Skeletal muscle cell (primary cell): ENCODE measurements around the gene ADAM21.
"Not testable (repeated sequence)": the region's sequence is repeated elsewhere in the genome, so short reads cannot be mapped to it uniquely, and the experiment has no call there.

Source experiments
- DNase-seq: peaks from one replicate; pipeline ENCODE4 v3.0.0-alpha.2; 2010; ENCODE audit warnings: low read depth
- H3K4me3 ChIP-seq: 2 replicates; pipeline ENCODE4 v1.5.1; 2011; ENCODE audit warnings: low read depth, mild to moderate bottlenecking, control low read depth, low read length, moderate library complexity

Gene ADAM21

GRCh38 chr14:70451874-70452273 is at the start of gene ADAM21:
TSS of gene ADAM21 (plus strand) at chr14:70452174. CDS start at chr14:70457500, 5,326 bp downstream.
- H3K4me3 ChIP-seq: no peak within 1 kb of the TSS
- no peak for DNase-seq

- not testable (repeated sequence) for DNase-seq, H3K4me3 ChIP-seq
These were observed 48.6 kb upstream of the ADAM21 start for GRCh38 chr14:70403335-70403734.

GRCh38 chr14:70406216-70406615 is 45.8 kb upstream of the ADAM21 start:
- DNase-seq, H3K4me3 ChIP-seq: not testable (repeated sequence)

- no peak overlapping the region for H3K4me3 ChIP-seq
- DNase-seq: no peak
These were observed 44.4 kb upstream of the ADAM21 start for GRCh38 chr14:70407621-70408020.

GRCh38 chr14:70415788-70416187 is 36.2 kb upstream of the ADAM21 start:
- no peak for DNase-seq
- H3K4me3 ChIP-seq: peak overlapping the region; percentile 97

GRCh38 chr14:70416338-70416724 is 35.6 kb upstream of the ADAM21 start:
- DNase-seq: no peak

GRCh38 chr14:70416725-70417349 is 35.1 kb upstream of the ADAM21 start, which contains the start of gene SYNJ2BP:
TSS of gene SYNJ2BP (minus strand) at chr14:70417090. CDS start at chr14:70416963, 127 bp downstream.
- peak; percentile 10 for DNase-seq
- peak within 1 kb of the TSS; percentile 97 for H3K4me3 ChIP-seq

More at GRCh38 chr14:70416338-70416724, 35.6 kb upstream of the ADAM21 start:
- H3K4me3 ChIP-seq: peak overlapping the region; percentile 97

- not testable (repeated sequence) for H3K4me3 ChIP-seq
These were observed 32.6 kb upstream of the ADAM21 start for GRCh38 chr14:70419270-70419931.

GRCh38 chr14:70422538-70422937 is 29.4 kb upstream of the ADAM21 start:
- peak; percentile 10 for DNase-seq

More at GRCh38 chr14:70419270-70419931, 32.6 kb upstream of the ADAM21 start:
- not testable (repeated sequence) for DNase-seq

GRCh38 chr14:70425354-70425753 is 26.6 kb upstream of the ADAM21 start:
- no peak overlapping the region for H3K4me3 ChIP-seq
- DNase-seq: no peak

More at GRCh38 chr14:70422538-70422937, 29.4 kb upstream of the ADAM21 start:
- H3K4me3 ChIP-seq: no peak overlapping the region

- not testable (repeated sequence) for H3K4me3 ChIP-seq, DNase-seq
These were observed 25.4 kb upstream of the ADAM21 start for GRCh38 chr14:70426555-70426954.

- no peak for DNase-seq
- H3K4me3 ChIP-seq: no peak overlapping the region
These were observed 15.1 kb upstream of the ADAM21 start for GRCh38 chr14:70436867-70437266.

GRCh38 chr14:70441641-70442040 is 10.3 kb upstream of the ADAM21 start:
- H3K4me3 ChIP-seq: no peak overlapping the region
- DNase-seq: no peak

GRCh38 chr14:70442750-70443149 is 9.2 kb upstream of the ADAM21 start:
- DNase-seq: no peak
- H3K4me3 ChIP-seq: no peak overlapping the region

- DNase-seq: peak; percentile 47
- no peak overlapping the region for H3K4me3 ChIP-seq
These were observed 3.2 kb upstream of the ADAM21 start for GRCh38 chr14:70448633-70449340.

GRCh38 chr14:70454731-70455130 is 2.8 kb downstream of the ADAM21 start:
- no peak for DNase-seq
- H3K4me3 ChIP-seq: no peak overlapping the region

GRCh38 chr14:70468731-70469130 is 16.8 kb downstream of the ADAM21 start:
- no peak for DNase-seq
- H3K4me3 ChIP-seq: no peak overlapping the region

- DNase-seq, H3K4me3 ChIP-seq: not testable (repeated sequence)
These were observed 19.0 kb downstream of the ADAM21 start for GRCh38 chr14:70470863-70471563.

- H3K4me3 ChIP-seq: no peak overlapping the region
- no peak for DNase-seq
These were observed 20.5 kb downstream of the ADAM21 start for GRCh38 chr14:70472253-70473159.
